Glomerular visceral epithelial cell (primary cell): ENCODE measurements around the gene METTL25.

ENCODE experiments used
- DNase-seq: peaks from one replicate; pipeline ENCODE4 v3.0.0-alpha.2; 2016; ENCODE audit errors: extremely low spot score

METTL25 gene

DNA sequence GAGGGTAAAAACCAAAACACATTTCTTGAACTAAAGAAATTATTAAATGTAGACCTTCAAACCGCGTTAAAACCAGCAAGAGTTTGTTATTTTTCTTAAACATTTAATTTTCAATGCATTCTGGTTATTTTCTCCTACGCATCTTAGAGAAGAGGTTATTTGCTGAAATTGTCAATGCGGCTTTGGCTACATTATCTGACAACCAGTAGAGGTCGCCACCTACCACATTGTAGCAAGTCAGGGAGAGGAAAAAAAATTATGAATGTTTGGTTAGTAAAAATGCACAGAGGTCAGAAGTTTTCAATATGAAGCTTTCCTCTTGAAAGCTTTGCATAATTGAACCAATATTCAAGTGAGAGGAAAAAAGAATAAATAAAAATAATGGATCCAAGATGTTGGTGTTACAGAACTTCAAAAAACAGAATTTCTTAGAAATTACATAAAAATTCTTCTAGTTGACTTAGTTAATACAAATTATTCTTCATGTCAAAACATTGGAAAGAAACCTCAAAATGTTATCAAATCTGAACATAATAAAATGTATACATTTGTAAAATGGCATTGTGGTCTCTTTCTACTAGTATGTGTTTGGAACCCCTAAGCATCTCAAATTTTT is 168.9 kb downstream of the METTL25 start:
- DNase-seq, result peak; percentile 66
